Activated T-helper 9 cell treated with anti-CD3 and anti-CD28 coated beads, Interleukin-2, amount 50 U/mL, for 16 hours (primary cell): ENCODE data around the gene OGDH.

Experiments
- DNase-seq: peaks from one replicate; pipeline ENCODE4 v3.0.0-alpha.2; 2020; ENCODE audit warnings: low read depth

The OGDH gene

DNA sequence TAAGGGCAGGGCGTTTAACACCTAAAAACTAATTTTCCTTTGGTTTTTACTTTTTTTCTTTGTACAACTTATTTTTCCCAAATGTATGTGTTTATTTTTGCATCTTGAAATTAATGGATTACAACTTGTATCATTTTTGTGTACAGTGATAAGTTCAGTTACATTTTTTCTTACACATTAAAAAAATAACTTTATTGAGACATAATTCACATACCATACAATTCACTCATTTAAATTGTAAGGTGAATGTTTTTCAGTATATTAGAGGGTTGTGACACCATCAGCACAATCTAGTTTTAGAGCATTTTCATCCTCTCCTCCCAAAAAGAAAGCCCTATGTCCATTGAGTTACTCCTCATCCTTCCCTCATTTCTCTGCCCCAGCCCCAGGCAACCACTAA lies 11.6 kb downstream of the OGDH start:
- DNase-seq = no peak

DNA sequence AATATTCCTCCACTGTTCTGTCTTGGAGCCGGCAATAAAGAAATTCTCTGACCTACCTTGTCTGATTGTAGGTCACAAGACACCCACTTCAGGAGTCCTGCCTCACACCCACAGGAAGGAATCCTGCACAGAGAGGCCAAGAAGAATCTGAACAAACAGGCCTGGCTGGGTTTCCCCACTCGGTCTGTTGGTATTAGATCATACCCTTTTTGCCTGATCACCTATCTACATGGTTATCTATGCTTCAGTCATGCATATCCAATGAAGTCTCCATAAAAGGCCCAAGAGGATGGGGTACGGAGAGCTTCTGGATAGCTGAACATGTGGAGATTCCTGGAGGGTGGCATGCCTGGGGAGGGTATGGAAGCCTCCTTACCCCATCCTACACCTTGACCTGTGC lies 12.3 kb downstream of the OGDH start:
- no peak for DNase-seq

DNA sequence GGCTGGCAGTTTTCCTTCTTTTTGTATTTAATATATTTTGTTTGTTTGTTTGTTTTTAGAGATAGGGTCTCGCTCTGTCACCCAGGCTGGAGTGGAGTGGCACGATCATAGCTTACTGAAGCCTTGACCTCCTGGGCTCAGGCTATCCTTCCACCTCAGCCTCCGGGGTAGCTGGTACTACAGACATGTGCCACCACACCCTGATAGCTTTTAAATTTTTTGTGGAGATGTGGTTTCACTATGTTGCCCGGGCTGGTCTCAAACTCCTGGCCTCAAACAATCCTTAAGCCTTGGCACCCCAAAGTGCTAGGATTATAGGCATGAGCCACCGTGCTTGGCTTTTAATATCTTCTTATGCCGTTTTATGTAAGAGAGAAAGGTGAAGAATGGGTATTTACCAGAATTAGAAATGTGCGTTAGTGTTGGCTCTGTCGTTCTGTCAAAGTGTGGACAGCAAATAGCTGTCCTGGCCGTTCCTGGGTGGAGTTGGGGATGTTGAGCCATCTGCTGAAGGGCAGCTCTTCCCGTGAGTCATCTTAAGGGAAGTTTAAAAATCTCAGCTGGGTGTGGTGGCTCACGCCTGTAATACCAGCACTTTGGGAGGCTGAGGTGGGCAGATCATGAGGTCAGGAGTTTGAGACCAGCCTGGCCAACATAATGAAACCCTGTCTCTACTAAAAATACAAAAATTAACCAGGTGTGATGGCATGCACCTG lies 14.8 kb downstream of the OGDH start:
- DNase-seq = no peak

GRCh38 chr7:44621750-44622103 lies 15.3 kb downstream of the OGDH start:
- DNase-seq = no peak

- DNase-seq = no peak
Measured at GRCh38 chr7:44622342-44623151, 16.1 kb downstream of the OGDH start.

DNA sequence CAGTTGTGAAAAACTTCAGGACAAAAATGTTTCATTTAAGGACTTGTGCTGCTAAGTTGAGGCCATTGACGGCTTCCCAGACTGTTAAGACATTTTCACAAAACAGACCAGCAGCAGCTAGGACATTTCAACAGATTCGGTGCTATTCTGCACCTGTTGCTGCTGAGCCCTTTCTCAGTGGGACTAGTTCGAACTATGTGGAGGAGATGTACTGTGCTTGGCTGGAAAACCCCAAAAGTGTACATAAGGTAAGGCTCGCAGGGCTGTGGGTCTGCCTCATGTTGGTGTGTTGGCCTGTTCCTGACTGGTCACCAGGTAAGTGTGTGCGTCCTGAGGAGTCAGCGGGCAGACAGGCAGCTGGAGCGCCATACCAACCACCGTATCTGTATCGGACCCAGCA lies 17.9 kb downstream of the OGDH start:
- DNase-seq = no peak

- no peak for DNase-seq
Measured at GRCh38 chr7:44625526-44626471, 19.4 kb downstream of the OGDH start.

GRCh38 chr7:44626620-44627019 lies 20.2 kb downstream of the OGDH start:
- DNase-seq = no peak

DNA sequence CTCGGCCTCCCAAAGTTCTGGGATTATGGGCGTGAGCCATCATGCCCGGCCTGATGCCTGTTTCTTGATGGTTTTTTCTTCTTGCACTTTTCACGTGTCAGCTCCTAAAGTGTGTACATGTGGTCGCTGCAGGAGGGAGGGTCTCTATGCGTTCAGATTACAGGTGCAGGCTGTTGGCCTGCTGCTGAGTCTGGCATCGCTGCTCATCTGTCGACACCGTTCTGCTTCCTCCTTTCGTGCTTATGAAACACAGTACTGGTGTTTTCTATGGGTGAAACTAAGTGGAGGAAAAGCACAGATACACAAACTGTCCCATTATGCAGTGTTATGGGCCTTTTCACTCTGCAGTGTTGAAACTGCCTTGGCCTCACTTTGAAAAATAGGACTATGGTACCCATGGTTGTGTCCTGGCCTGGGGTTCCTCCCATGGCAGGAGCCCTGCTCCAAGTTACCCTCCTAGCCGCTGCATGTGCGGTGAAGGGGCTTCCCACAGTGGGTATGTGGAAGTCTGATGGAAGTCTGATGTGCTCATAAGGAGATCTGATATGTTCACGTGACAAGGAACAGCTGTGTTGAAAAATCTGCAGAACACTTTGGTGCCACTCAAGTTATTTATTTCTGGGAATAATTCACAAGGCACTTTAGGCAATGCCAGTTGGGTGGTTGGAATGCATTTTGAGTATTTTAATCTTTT lies 23.5 kb downstream of the OGDH start:
- no peak for DNase-seq

- DNase-seq = no peak
Measured at GRCh38 chr7:44630792-44631457, 24.5 kb downstream of the OGDH start.

- no peak for DNase-seq
Measured at GRCh38 chr7:44631458-44632115, 25.2 kb downstream of the OGDH start.

DNA sequence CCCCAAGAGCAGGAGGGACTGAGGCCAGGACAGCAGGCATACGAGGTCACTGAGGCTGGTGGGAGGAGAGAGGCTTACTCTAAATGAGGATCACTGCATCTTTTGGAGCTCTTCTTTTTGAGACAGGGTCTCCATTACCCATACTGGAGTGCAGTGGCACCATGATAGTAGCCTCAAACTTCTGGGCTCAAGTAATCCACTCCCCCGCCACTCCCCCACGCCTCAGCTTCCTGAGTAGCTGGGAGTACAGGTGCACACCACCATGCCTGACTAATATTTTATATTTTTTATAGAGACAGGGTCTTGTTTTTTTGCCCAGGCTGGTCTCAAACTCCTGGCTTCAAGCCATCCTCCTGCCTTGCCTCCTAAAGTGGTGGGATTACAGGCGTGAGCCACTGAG lies 25.8 kb downstream of the OGDH start:
- DNase-seq = no peak

DNA sequence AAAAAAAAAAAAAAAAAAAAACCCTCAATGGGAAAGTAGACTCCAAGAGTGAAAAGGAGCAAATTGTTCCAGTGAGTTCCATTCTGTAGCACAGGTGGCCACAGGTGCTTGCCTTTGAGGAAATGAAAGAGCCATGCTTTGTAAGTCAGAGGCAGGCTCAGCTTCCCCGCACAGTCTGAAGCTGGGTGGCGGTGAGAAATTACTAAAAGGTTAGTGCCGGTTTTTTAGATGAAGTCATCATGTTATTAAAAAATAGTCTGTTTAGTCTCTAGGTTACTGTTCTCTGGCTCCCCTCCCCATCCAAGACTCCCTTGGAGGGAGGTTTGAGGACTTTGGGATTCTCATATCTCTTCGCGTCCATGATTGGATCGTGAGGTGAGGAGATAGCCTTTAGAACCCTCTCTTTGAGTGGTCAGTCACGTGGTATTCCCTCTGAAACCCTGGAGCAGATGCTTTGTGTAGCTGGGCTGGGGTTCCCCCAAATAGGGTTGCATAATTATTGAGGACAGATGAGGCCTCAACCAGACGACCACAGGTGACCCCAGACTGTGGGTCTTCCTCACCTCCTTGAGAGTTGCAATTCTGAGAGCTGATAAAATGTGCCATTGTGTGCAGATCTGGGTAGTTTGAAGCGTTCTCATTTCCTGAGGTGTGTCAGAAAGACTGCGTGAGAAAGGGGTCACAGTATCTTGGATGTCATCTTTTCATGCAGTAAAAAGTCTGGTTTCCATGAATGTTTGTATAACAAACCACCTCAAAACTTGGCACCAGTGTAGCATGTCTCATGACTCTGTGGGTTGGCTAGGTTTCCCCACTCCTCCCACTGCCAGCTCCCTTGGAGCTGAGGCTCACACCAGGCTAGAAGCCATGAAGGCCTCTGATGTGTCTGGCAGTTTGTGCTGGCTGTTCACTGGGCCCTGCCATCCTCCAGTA lies 27.1 kb downstream of the OGDH start:
- peak; percentile 61 for DNase-seq

DNA sequence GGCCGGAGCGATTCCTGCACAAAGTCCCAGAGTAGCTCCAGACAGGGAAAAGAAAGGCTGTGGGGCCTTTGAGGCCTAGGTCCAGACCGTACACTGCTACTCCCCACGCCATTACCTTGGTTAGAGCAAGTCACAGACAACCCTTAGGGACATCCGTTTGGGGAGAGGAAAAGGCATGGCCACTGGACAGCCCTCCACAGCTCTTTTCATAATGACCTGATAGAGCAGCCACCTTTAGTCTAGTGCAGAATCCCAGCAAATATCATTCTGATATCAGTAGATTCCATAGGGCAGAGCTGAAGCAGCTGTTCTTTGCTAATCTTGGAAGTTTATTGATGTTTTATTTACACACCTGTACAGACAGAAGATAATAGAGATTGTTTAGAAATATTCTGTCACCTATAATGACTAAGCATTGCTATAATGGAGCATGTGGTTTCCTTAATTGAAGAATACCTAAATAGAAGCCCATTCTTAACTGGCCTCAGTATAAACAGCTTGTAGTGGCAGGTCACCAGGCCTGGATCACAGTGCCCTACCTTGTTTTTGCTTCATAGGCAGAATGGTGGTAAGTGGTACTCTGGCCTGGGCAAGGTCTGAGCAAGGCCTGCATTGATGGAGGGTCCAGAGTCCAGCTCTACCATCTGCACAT lies 27.9 kb downstream of the OGDH start:
- DNase-seq = no peak

DNA sequence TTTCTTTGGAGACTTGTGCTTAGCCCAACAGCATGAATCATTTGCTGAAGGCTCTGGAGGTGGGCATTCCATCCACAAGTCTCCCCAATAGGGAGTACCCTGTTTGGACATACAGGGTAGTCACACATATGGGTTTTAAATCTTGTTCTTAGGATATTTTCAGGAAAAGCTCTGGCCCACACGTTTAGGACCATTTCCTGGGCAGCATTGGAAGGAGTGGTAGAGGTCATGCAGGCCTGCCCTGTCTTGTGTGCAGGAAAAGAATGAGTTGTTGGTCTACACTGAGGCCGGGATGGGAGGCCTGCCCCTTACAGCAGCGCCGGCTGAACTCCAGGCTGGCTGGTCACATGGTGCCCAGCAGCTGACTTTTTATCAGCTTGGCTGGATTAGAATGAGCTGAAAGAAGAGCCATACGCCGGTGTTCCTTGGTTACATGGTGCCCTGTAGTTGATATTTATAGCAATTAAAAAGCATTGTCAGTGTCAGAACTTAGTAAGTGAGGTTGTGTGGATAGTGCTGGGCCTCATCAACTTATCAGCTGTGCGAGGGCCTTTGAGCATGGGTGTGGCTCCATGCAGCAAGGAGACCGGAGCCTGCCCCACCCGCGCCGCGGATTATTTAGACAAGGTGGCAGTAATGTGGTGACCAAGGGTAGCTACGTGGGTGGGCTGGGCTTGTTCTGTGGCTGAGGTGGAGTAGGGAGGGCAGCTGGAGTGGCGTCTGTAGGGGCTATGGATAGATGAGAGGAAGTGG lies 28.6 kb downstream of the OGDH start:
- no peak for DNase-seq

- DNase-seq = no peak
Measured at GRCh38 chr7:44636041-44636584, 29.7 kb downstream of the OGDH start.

DNA sequence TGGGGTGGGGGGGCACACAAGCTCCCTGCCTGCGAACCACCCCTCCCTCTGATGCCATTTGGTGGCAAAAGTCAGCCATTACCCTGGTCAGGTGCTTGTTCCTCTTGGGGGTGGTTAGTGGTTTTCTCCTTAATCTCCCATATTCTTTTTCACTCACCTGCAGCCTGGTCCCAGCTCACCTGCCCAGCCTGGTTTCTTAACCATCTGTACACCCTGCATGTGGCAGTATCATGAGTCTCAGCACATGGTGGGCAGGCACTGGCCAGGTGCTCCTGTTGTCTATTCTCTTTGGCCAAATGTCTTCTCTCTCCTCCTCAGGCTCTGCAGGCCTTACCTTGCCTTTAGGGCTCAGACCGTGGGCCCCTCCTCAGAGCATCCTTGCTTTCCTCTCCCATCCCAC lies 30.5 kb downstream of the OGDH start:
- no peak for DNase-seq
